ENCODE data around the gene PCBP3.
"Not testable (repeated sequence)": the region's sequence is repeated elsewhere in the genome, so short reads cannot be mapped to it uniquely, and the experiment has no call there.

GRCh38 chr21:45710306-45710705 is 66.8 kb downstream of the PCBP3 start:
- not testable (repeated sequence) for TF ChIP-seq EZH2 (IDR thresholded peaks at IDR 0.05; ENCODE audit: borderline replicate concordance, insufficient read depth, low read length, poor library complexity, severe bottlenecking); CTCF (IDR thresholded peaks at IDR 0.05; ENCODE audit: poor library complexity, severe bottlenecking); SMC3 (conservative IDR thresholded peaks at IDR 0.05; ENCODE audit: poor library complexity); POLR2AphosphoS5 (IDR thresholded peaks at IDR 0.05); RAD21 (conservative IDR thresholded peaks at IDR 0.05); REST (IDR thresholded peaks at IDR 0.05; ENCODE audit: borderline replicate concordance); MXI1 (conservative IDR thresholded peaks at IDR 0.05; ENCODE audit: poor library complexity, severe bottlenecking); EP300 (conservative IDR thresholded peaks at IDR 0.05; ENCODE audit: poor library complexity, severe bottlenecking); TAF1 (IDR thresholded peaks at IDR 0.05; ENCODE audit: low read depth)

Measured in neural cell (in vitro differentiated cells).